Stimulated activated CD4-positive, alpha-beta T cell treated with anti-CD3 and anti-CD28 coated beads, Interleukin-2, amount 100 ng/mL, for 48 hours (primary cell): ENCODE results near the gene GATD1.

Source experiments
- DNase-seq, 2 donors: peaks; one replicate each; pipeline ENCODE4 v3.0.0-alpha.2; 2020

GATD1 gene

GRCh38 chr11:776561-777287 lies 563 bp downstream of the GATD1 start:
- DNase-seq: no peak

- DNase-seq: no peak
Observed at GRCh38 chr11:776263-776560, 1.1 kb downstream of the GATD1 start.

GRCh38 chr11:774873-775592 lies 2.3 kb downstream of the GATD1 start:
- no peak for DNase-seq

GRCh38 chr11:773830-774229 lies 3.5 kb downstream of the GATD1 start:
- DNase-seq: no peak

- no peak for DNase-seq
Observed at GRCh38 chr11:773425-773824, 3.9 kb downstream of the GATD1 start.

GRCh38 chr11:772429-773390 lies 4.6 kb downstream of the GATD1 start:
- no peak for DNase-seq

GRCh38 chr11:771617-772204 lies 5.6 kb downstream of the GATD1 start:
- DNase-seq: no peak

GRCh38 chr11:770642-771616 lies 6.4 kb downstream of the GATD1 start:
- DNase-seq: no peak

- no peak for DNase-seq
Observed at GRCh38 chr11:769887-770641, 7.2 kb downstream of the GATD1 start.

- DNase-seq: no peak
Observed at GRCh38 chr11:767238-767637, 10.0 kb downstream of the GATD1 start.

- no peak for DNase-seq
Observed at GRCh38 chr11:766936-767210, 10.4 kb downstream of the GATD1 start.

GRCh38 chr11:766106-766935 lies 11.0 kb downstream of the GATD1 start:
- no peak for DNase-seq

GRCh38 chr11:765802-766091 lies 11.5 kb downstream of the GATD1 start:
- no peak for DNase-seq

- peak; percentile 48 to 51 for DNase-seq
Observed at GRCh38 chr11:765025-765801, 12.1 kb downstream of the GATD1 start.

GRCh38 chr11:764322-765024 lies 12.8 kb downstream of the GATD1 start:
- no peak for DNase-seq

GRCh38 chr11:763549-764321 lies 13.6 kb downstream of the GATD1 start:
- DNase-seq: no peak

GRCh38 chr11:763073-763463 lies 14.2 kb downstream of the GATD1 start:
- DNase-seq: no peak

GRCh38 chr11:762421-763072 lies 14.7 kb downstream of the GATD1 start:
- no peak for DNase-seq
